Renal cortex interstitium (tissue), 11 donors: ENCODE results near the gene ADAMTS2. TPM values are rescaled to one million over a fixed set of nuclear protein-coding genes. Genes with fewer than 3 reads are reported as not detected.

Experiments used
- DNase-seq, 11 donors: peaks; one replicate each; pipeline ENCODE4 v3.0.0-alpha.2; 2013; ENCODE audit warnings: low read depth in 9 of 11, low spot score in 4 of 11; ENCODE audit errors: extremely low read depth in 1 of 11
- polyA plus RNA-seq, 3 donors: library from polyadenylated mRNA; unstranded; fragments of 120-200 nt; gene quantifications; one replicate each; pipeline ENCODE4 v1.2.1, GENCODE V29; 2013; ENCODE audit not compliant: insufficient read length in 3 of 3

Gene ADAMTS2
- polyA plus RNA-seq, 3 donors = 9.9 to 14.0 (median 10.6) TPM

DNA sequence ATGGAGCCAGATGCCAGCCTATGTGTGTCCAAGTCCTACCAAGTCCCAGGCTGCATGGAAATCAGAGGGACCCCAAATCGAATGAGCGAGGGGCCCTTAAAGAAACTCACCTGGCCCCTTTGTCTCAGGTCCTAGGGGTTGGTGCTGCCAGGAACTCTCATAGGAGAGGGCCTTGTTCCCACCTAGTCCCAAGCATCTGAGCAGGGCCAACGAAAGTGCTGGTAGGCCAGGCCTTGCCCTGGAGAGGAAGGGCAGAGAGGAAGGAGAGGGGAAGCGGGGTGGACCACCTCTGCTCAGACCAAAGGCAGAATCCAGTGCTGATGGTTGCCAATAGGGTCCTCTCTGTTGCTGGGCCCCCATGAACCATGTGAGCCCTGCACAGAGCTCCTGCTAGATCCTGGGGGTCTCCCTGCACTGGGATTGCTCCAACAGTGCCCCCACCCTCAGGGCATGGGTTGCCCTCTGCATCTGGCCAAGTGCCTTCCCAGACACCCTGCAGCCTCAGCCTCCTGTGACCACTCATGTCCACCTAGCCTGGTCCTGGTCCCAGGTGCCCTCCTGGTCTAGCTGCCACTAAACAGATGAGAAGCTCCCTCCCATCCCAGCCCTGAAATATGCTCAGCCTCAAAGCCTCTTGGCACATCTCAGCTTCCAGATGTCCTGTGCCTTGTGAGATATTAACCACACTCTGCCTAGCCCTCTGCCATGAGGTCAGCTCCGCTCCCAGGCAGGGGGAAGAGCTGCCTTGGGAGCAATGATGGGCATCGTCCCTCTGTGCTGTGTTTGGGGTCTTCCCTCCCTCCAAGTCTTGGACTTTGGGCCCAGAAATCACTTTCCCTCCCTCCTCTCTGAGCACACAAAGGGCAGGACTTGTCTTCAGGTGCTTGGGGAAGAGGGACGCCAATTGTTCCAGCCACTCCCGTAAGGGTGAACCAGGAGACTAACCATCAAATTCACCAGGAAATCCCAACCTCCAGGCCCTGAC lies 109.6 kb downstream of the ADAMTS2 start:
- DNase-seq = no peak

DNA sequence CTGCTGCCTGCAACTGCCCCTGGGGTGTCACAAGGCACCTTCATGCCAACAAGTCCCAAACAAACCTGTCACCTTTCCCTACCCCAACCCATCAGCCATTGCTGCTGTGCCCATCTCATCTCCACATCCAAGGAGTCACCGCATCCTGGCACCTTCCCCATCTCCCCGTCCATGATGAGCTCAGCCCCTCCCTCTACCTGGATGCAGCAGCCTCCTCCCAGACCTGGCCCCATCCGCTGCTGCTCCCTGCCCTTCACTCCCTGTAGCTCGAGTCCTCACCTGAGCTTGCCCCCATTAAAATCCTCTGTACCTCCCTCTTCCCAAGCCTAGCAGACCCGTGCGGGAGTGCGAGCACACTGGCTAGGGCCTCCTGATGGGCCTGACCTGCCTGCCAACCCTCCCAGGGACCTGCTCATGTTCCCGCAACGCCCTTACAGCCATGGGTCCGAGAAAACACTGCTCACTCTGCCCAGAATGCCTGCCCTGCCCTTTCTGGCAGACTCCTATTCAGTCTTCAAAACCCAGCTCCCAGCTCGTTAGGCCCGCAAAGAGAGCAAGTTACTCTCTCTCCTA lies 110.6 kb downstream of the ADAMTS2 start:
- DNase-seq = no peak

DNA sequence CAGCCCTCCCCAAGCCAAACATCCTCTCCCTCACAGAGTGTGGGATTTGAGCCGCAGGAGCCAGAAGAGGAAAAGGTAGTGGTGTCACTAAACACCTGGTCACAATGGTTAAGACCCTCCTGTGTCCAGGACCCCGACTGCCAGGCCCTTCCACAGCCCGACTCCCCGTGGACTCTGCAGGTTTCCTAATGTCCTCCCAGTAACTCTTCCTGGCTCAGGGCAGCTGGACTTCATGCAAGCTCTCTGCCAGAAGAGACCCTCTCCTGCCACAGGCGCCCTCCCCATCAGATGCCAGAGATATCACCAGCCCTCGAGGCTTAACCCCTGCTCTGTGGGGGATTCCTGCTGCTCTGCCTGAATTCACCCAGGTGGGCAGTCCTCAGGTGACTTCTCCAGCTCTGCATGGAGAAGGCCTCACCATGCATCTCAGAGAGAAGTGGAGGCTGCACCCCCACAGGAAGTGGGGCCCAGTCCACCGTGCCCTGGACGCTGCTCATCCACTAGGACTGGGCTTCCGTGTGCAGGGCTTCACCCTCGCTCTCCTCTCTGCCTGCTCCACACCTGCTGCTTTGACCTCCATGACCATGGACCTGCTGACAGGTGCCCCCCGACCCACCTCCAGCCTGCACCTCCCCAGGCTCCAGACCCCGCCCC lies 111.2 kb downstream of the ADAMTS2 start:
- DNase-seq = no peak

DNA sequence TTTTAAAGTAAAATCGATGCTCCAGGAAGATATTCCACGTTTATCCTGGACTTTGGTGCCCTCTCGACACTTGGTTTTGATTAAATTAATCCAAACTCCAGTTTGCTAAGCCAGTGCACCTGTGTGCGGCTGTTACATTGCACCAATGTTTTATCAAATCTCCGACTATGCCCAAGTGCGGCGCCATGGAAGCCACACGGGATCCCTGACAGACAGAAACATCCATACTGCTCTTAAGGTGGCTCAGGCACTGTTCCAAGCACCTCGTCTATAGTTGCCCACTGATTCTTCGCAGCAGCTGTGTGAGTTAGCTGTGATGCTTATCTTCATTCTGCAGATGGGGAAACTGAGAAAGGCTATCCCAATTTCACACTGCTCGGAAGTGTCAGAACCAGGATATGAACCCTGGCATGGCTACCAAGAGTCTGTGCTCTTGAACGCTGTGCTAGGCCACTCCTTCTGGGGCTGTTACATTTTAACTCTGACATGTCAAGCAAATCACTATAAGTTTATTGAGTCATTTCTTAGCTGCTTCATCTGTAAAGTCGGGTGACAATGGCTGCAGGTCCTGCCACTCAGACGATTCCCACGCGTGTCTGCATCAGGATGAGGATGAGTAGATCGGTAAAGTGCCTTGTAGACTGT lies 113.0 kb downstream of the ADAMTS2 start:
- DNase-seq = no peak

DNA sequence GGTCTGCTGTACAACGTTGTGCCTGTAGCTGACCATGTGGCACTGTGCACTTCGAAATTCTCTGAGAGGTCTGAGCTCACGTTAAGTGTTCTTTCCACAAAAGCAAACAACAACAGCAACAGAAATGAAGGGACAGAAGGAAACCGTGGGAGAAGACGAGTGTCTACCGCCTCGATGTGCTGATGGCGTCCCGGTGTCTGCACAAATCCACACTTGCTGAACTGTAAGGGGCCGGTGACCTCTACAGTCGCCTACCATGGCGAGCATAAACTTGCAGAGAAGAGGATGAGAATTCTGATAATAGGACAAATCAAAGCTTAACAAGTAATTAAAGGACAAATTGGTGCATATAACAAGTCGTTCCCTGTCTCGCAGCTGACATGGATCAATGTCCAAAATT lies 114.0 kb downstream of the ADAMTS2 start:
- DNase-seq = no peak

DNA sequence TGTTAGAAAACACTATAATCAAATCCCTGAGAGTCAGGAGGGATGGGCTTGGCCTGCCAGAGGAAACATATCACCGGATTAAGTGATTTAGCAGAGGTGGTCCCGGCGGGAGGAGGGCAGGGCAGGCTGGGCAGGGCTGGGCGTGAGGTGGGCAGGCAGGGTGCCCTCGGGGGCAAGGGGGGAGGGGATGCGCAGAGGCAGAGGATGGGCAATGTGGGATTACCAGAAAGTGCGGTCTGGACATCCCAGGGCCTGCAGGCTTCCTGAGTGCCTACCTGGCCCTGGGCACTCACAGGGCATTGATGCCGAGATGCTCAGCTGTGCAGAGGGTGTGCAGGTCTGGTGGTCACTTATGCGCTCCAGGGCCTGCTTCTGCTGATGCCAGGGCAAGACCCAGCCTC lies 115.2 kb downstream of the ADAMTS2 start:
- no peak for DNase-seq

DNA sequence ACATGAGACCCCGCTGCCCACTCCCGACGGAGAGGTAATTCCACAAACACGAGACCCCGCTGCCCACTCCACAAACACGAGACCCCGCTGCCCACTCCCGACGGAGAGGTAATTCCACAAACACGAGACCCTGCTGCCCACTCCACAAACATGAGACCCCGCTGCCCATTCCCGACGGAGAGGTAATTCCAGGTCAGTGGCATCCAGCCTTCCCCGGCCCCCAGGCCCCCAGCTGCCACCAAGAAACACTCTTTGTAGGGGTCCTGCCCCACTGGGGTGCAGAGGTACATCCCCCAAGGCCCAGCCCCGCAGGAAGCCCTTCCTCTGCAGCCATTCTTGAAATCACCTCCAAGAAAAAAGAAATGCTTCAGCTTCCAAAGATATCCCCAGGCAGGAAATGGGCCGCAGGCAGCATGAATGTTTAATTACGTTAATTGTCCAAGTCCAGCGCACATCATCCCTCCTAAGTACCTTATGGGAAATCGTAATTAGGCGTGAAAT lies 115.9 kb downstream of the ADAMTS2 start:
- DNase-seq = no peak

DNA sequence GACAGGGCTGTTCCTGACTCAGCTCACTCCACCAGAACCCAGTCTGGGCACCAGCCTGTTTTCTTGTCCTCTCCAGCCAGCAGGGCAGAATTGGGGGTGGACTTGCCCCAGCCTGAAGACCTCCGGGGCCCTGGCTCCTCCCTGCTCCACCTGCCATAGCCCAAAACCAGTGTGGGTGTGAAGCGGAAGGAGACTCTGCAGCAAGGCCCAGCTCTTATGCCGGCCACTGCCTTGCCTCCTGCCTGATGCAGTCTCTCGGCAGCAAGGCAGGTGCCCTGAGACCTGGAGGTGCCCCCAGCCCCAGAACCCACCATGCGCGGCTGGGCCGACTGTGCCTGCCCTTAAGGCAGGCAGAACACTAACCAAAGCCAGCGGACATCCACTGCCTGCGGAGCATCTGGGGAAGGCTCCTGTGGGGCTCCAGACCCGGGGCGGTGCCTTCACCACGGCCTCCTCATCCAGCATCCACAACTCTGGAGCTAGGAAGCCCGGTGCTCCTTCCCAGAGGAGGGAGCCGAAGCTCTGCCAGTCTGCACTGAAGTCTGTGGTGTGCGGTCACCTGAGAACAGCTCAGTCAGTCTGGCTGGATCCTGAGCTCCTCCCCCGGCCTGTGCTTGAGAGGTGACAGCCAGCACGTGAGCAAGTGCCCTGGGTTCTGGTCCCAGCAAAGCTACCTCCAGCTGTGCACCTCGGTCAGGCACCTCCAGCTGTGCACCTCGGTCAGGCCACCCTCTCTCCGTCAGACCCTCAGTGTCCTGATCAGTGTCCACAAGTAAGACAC lies 116.7 kb downstream of the ADAMTS2 start:
- peak in 4 of 11 donors; percentile 19 to 32 (median 23) for DNase-seq

DNA sequence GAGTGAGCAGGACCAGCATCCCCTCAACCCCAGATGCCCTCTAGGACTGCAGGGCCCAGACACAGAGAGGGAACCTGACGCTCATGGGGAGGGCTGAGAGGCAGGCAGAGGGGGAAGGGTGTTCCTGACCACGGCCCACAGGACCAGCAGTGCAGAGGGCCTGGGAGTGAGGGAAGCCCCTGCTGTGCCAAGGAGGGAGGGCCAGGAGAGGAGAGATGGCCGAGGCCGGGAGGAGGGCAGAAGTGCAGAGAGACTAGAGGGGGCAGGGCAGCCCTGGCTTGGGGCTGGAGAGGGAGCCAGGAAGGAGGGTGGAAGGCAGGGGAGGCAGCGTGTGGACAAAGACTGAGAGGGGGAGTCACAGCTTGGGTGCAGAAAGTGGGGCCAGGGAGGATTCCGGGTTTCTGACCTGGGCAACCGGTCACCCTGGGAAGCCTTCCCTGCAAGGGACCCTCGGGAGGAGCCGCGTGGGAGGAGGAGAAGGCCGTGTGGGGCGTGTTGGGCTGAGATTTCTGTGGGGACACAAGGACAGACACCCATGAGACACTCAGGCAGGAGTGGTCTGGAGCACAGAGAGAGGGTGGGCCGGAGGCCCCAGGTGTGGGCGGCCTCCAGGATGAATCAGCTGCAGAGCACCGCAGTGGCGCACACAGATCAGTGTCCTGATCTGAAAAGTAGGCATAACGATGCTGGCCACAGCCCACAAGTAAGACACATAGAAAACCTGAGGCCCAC lies 117.5 kb downstream of the ADAMTS2 start:
- DNase-seq = no peak

DNA sequence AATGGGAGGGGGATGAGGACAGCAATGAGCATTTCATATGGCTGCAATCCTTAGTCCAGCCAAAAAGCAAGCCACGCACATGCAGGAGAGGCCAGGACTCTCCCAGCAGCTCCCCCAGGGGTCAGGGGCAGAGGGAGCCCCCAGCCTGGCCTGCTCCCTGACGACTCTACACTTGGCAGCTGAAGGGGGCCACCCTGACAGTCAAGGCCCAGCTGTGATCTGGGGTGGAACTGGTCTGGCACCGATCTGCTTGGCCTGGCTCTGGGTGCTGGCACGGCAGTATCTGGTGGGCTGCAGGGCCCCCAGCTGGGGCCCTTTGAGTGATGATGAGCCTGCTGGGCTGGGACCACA lies 118.1 kb downstream of the ADAMTS2 start:
- no peak for DNase-seq

DNA sequence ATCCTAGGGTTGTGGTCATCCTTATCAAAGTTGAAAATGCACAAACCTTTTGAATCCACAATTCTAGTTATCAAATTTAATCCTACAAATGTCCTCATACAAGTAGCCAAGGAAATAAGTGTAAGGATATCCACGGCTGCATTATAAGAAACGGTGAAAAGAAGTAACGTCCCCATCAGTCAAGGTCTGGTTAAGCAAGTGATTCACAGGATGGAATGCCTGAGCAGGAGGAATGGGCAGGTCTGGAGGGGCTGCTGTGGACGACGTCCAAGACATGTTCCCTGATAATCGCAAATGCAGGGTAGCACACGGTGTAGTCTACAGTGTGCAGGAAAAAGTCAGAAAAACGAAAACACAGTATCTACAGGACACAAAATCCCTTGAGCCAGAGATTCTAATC lies 118.6 kb downstream of the ADAMTS2 start:
- no peak for DNase-seq

DNA sequence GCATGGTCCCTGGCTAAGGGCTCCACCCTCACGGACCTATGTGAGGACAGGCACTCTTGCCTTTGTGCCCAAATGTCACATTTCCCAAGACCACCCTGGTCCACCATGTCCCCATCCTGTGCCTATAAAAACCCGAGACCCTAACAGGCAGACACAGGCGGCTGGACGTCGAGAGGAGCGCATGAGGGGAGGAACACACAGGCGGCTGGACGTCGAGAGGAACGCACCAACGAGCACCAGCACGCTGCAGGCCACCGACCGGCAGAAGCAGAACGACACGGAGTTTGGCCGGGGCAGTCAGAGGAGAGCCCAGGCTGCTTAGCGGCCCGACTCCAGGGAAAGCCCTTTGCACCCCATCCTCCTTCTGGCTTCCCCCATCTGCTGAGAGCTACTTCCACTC lies 119.9 kb downstream of the ADAMTS2 start:
- no peak for DNase-seq

DNA sequence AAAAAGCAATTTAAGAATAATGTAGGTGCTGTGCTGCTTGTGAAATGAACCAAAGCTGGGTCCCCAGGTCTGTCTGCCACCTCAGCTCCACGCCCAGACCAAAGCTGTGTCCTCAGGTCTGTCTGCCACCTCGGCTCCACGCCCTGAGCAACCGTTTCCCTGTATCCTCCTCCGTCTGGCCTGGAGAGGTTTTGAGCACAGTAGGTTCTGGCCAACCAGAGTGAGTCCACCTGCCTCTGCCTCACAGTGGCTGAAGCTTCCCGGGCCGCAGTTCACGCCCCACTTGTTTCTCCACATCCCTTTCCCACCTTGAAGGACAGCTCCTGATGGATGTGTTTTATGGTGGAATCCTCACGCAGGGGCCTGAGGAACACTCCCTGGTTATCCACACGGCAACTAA lies 120.5 kb downstream of the ADAMTS2 start:
- DNase-seq = no peak

DNA sequence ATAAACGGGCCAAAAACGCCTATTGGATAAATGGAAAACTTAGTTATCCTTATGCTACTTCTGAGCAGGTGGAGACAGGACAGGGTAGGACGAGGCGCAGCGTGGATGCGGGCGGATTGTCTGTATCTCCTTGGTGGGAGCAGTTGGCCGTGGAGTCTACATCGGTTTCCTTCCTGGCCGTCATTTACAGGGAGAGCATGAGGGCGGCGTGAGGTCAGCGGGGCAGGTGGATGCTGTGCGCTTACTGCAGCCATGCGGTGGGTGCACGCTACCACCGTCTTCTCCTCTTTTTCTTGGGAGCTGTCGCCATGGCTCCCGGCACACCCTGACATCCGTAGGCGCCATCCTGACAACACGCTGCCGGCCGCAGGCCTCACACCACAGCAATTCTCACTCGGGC lies 121.3 kb downstream of the ADAMTS2 start:
- DNase-seq = no peak

DNA sequence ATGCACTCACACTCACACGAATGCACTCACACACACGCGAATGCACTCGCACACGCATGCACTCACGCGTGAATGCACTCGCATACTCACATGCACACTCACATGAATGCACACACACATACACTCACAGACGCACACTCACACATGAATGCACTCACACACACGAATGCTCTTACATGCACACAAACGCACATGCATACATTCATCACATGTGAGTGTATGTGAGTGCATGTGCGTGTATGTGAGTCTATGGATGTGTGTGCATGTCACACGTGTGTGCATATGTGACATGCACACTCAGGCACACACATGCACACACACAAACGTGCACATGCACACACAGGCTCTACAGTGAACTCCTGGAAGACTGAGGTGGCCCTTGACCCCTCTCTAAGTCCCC lies 121.7 kb downstream of the ADAMTS2 start:
- no peak for DNase-seq

DNA sequence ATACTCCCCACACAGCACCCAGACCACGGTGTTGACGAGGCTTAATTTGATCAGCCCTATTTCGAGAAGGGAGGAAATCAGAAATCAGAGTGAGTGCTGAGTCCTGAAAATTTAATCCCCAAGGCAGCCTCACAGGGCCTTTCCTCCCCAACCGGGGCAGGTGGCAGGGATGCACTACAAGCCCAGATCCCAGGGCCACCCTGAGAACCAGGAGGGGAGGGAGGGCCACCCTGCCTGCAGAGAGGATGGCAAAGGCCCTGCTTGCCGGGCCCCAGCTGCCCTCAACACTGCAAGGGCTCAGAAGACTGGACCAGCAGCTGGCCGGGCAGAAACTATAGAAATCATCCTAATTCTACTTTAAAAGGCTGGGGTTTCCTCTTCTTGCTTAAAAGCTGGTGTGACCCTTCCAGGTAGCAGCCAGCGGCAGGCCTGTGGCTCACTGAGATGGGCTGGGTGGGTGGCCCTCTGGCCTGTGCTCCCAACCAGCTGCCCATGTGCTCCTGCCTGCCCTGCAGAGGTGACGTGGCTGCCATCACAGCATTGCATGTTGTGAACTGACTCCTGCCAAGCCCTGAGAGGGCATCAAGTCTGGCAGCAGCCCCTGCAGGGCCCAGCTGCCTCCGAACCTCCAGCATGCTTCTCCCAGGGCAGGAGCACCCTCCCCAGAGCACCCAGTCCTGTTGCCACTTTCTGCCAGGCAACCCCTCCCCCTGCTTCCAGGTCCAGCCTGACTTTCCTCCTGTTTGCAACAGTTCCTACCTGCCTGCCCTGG lies 122.8 kb downstream of the ADAMTS2 start:
- DNase-seq = no peak

DNA sequence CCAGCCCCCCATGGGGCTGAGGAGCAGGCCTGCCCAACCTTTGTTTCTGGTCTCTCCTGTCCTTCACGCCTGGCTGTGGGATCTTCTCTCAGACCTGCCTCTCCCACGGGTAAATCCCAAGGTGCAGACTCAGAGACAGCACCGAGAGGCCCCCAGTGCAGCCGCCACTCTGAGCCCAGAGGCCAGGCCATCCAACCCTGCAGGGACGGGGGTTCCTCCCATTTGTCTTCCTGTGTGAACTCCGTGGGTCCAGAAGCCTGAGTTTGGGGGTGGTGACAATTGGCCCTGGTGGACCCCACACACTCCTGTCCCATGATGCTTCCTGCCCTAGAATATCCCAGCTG lies 123.4 kb downstream of the ADAMTS2 start:
- DNase-seq = no peak
